Kidney tubule cell (primary cell): ENCODE results near the gene WDR64.

ENCODE experiments used
- DNase-seq: peaks from one replicate; pipeline ENCODE4 v3.0.0-alpha.2; 2018; ENCODE audit warnings: low spot score

Gene WDR64

GRCh38 chr1:241838897-241839296, 186.8 kb downstream of the WDR64 start:
- no peak for DNase-seq

GRCh38 chr1:241839369-241839979, 187.4 kb downstream of the WDR64 start:
- DNase-seq = peak; percentile 38

- no peak for DNase-seq
Observed at GRCh38 chr1:241840164-241840563, 188.1 kb downstream of the WDR64 start.

GRCh38 chr1:241841691-241842090, 189.6 kb downstream of the WDR64 start:
- no peak for DNase-seq

- DNase-seq = peak; percentile 69
Observed at GRCh38 chr1:241842565-241842964, 190.5 kb downstream of the WDR64 start.

- DNase-seq = no peak
Observed at GRCh38 chr1:241844593-241844992, 192.5 kb downstream of the WDR64 start.

- DNase-seq = no peak
Observed at GRCh38 chr1:241846375-241846774, 194.3 kb downstream of the WDR64 start.

- no peak for DNase-seq
Observed at GRCh38 chr1:241846862-241847539, 194.9 kb downstream of the WDR64 start.

- DNase-seq = no peak
Observed at GRCh38 chr1:241847540-241847795, 195.4 kb downstream of the WDR64 start.

GRCh38 chr1:241847796-241848685, 196.0 kb downstream of the WDR64 start, which contains the start of gene EXO1:
Gene EXO1, plus strand, starts transcription at chr1:241848204. Its CDS starts 2,222 bp downstream, at chr1:241850426.
- DNase-seq = peak; percentile 91

- DNase-seq = no peak
Observed at GRCh38 chr1:241848686-241849344, 196.7 kb downstream of the WDR64 start.

- no peak for DNase-seq
Observed at GRCh38 chr1:241849345-241849695, 197.2 kb downstream of the WDR64 start.
